Esophagus muscularis mucosa (tissue), 4 donors: Measurements from ENCODE around the gene PLPP1. TPM values are rescaled to one million over a fixed set of nuclear protein-coding genes. Genes with fewer than 3 reads are reported as not detected.

Source experiments
- DNase-seq: peaks from one replicate; pipeline ENCODE4 v3.0.0-alpha.2; 2017; ENCODE audit errors: extremely low spot score
- H3K27ac ChIP-seq, 4 donors: fragments of 200-600 bp; sonication (generic); replicated peaks in 1 of 4; 1 replicate in 3 of 4; 2 replicates in 1 of 4; pipeline ENCODE4 v1.5.1; 2016 to 2019; ENCODE audit warnings: mild to moderate bottlenecking in 1 of 4
- H3K27me3 ChIP-seq, 4 donors: fragments of 200-600 bp; sonication (generic); one replicate each; pipeline versions ENCODE4 v1.5.1 to v1.6.0; 2016 to 2019
- H3K36me3 ChIP-seq, 4 donors: fragments of 200-600 bp; sonication (generic); one replicate each; pipeline ENCODE4 v1.5.1; 2016 to 2019
- H3K4me1 ChIP-seq, 4 donors: fragments of 200-600 bp; sonication (generic); one replicate each; pipeline ENCODE4 v1.5.1; 2016 to 2019
- H3K4me3 ChIP-seq, 4 donors: fragments of 200-600 bp; sonication (generic); 1 replicate in 2 of 4; 2 replicates in 2 of 4; pipeline ENCODE4 v1.5.1; 2016 to 2019; ENCODE audit warnings: mild to moderate bottlenecking in 4 of 4, moderate library complexity in 1 of 4
- H3K9me3 ChIP-seq, 4 donors: fragments of 200-600 bp; sonication (generic); 1 replicate in 3 of 4; 2 replicates in 1 of 4; pipeline ENCODE4 v1.5.1; 2016 to 2019
- EP300 ChIP-seq: sonication (generic); formaldehyde crosslinking; IDR thresholded peaks from one replicate; pipeline ENCODE4 v1.6.1; 2017; ENCODE audit warnings: antibody characterized with exemption
- POLR2A ChIP-seq: fragments of 450-650 bp; IDR thresholded peaks from one replicate; pipeline ENCODE4 v1.6.1; 2017; ENCODE audit warnings: antibody characterized with exemption, moderate library complexity, mild to moderate bottlenecking, low read depth
- POLR2AphosphoS5 ChIP-seq, 2 donors: sonication (generic); formaldehyde crosslinking; IDR thresholded peaks; one replicate each; pipeline ENCODE4 v1.6.1; 2017; ENCODE audit warnings: antibody characterized with exemption in 2 of 2
- WGBS: methylation state at CpG from one replicate; pipeline ENCODE4 v1.1.5; 2018; 5-methylcytosine and 5-hydroxymethylcytosine counted together
- intact Hi-C: fragments of 100-400 bp; cut with DNase I; formaldehyde crosslinking; loops from one replicate; pipeline ENCODE4 v1.15.1; 2023
- total RNA-seq, 4 donors: library from RNA; depleted of rRNA; stranded (reverse); fragments of >200 nt; gene quantifications; one replicate each; pipeline versions ENCODE4 v1.1.0 to v1.2.1, GENCODE V29; 2016
- TF ChIP-seq, protein P1 (sequence below), 3 experiments: fragments of 200-600 bp in 2 of 3; fragments of 450-650 bp in 1 of 3; sonication (generic) in 2 of 3; IDR thresholded peaks; one replicate each; pipeline ENCODE4 v1.5.1; 2017 to 2019; ENCODE audit warnings: antibody characterized with exemption in 3 of 3, mild to moderate bottlenecking in 2 of 3, moderate library complexity in 1 of 3

The PLPP1 gene
- total RNA-seq, 4 donors from 2014 or later, result 186 to 306 (median 241) TPM

DNA sequence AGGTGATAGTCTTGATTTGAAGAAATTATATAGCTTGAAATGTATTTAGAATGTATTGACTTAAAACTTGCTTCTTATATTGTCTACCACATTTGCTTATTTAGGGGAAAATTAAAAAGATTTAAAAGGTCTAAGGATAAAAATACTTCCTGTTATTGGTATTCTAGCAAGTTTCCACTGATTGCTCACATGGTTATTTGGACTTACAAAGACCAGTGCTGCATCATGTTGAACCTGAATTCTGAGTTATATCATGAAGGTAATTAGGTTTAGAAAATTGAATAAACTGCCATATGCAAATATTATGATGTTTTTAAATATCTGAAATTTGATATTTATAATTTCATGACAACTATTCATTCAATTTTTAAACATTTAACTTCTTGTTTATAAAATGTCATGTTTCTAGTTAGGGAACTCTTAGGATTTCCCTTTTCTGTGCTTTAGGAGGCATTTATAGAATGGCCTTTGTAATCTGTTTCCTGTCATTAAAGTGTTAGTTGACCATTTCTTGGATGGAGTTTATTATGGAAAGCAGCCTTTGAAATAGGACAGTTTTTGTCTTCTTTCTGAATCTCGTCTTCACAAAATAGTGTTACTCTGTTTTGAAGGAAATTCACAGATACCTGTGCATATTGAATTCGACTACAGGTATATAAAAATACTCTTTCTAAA lies 141.1 kb downstream of the PLPP1 start:
- intact Hi-C loops, result no loop called here

DNA sequence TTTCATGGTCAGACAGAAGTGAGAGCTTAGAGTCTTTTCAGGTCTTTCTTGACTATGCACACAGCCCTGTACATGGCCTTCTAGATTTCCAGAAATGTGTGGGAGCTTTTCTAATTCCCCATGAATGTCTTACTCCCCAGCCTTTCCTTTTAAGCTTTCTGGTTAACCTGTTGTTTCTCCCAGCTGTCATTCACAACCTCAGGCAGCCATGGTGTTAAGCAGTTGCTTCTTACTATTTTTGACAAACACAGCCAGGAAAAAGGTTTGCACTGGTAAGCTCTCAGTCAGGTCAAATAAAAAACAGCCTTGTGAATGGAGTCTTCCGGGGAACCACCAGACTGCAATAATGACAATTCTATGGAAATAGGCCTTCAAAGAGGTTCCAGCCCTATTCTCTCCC lies 142.1 kb downstream of the PLPP1 start:
- H3K9me3 ChIP-seq, result peaks cover 0 to 10% (median 0%) of the 10 kb centered on the region in 4 donors
- H3K4me1 ChIP-seq, result no peaks in the 10 kb centered on the region
- no peak for DNase-seq
- H3K4me3 ChIP-seq, result no peak overlapping the region
- intact Hi-C loops, result no loop called here
- H3K27me3 ChIP-seq, result no peaks in the 10 kb centered on the region
- H3K27ac ChIP-seq, result no peak overlapping the region
- H3K36me3 ChIP-seq, result peaks cover 0 to 55% (median 19%) of the 10 kb centered on the region in 4 donors
- WGBS, result 100% methylated on average over 1 of the region's 1 CpG
- no peak for TF ChIP-seq EP300
- no peak for TF ChIP-seq POLR2A
- TF ChIP-seq, protein P1, sequence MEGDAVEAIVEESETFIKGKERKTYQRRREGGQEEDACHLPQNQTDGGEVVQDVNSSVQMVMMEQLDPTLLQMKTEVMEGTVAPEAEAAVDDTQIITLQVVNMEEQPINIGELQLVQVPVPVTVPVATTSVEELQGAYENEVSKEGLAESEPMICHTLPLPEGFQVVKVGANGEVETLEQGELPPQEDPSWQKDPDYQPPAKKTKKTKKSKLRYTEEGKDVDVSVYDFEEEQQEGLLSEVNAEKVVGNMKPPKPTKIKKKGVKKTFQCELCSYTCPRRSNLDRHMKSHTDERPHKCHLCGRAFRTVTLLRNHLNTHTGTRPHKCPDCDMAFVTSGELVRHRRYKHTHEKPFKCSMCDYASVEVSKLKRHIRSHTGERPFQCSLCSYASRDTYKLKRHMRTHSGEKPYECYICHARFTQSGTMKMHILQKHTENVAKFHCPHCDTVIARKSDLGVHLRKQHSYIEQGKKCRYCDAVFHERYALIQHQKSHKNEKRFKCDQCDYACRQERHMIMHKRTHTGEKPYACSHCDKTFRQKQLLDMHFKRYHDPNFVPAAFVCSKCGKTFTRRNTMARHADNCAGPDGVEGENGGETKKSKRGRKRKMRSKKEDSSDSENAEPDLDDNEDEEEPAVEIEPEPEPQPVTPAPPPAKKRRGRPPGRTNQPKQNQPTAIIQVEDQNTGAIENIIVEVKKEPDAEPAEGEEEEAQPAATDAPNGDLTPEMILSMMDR (IDR thresholded peaks at IDR 0.05), result no peak
- TF ChIP-seq POLR2AphosphoS5 (IDR thresholded peaks at IDR 0.05), result no peak

More for the DNA sequence above, 141.1 kb downstream of the PLPP1 start:
- Histone ChIP-seq H3K36me3 (peaks cover 0 to 49% (median 18%) of the 10 kb centered on the region in 4 donors), H3K4me1 (no peaks in the 10 kb centered on the region), H3K4me3 (no peak overlapping the region), H3K9me3 (peaks cover 0 to 10% (median 0%) of the 10 kb centered on the region in 4 donors), H3K27me3 (no peaks in the 10 kb centered on the region), H3K27ac (no peak overlapping the region)
- 35% methylated on average over 2 of the region's 2 CpGs for WGBS
- DNase-seq, result no peak
- no peak for TF ChIP-seq EP300
- no peak for TF ChIP-seq POLR2AphosphoS5 (IDR thresholded peaks at IDR 0.05)
- no peak for TF ChIP-seq POLR2A
- TF ChIP-seq, protein P1 (IDR thresholded peaks at IDR 0.05), result no peak

DNA sequence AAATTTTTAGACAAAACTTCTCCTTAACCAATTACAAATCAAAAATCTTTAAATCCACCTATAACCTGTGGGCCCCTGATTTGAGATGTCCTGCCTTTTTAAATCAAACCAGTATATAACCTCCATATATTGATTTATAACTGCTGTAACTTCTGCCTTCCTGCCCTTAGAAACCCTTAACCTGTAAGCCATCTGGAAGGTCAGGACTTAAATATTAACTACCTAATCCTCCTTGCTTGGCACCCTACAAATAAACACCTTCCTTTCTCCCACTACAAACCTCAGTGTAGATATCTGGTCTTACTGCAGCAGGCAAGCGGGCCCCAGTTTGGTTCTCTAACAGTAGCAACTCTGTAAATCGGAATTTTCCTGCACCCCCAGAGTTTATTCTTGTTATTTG lies 143.1 kb downstream of the PLPP1 start:
- Histone ChIP-seq H3K27me3 (no peaks in the 10 kb centered on the region), H3K4me3 (no peak overlapping the region), H3K36me3 (peaks cover 0 to 56% (median 17%) of the 10 kb centered on the region in 4 donors), H3K4me1 (no peaks in the 10 kb centered on the region), H3K27ac (no peak overlapping the region), H3K9me3 (peaks cover 0 to 10% (median 0%) of the 10 kb centered on the region in 4 donors)
- TF ChIP-seq POLR2AphosphoS5 (IDR thresholded peaks at IDR 0.05) (no peak), POLR2A (no peak), EP300 (no peak)
- TF ChIP-seq, protein P1 (IDR thresholded peaks at IDR 0.05), result no peak
- DNase-seq, result no peak
- intact Hi-C loops, result no loop called here
- WGBS, result 97% methylated on average over 2 of the region's 2 CpGs

DNA sequence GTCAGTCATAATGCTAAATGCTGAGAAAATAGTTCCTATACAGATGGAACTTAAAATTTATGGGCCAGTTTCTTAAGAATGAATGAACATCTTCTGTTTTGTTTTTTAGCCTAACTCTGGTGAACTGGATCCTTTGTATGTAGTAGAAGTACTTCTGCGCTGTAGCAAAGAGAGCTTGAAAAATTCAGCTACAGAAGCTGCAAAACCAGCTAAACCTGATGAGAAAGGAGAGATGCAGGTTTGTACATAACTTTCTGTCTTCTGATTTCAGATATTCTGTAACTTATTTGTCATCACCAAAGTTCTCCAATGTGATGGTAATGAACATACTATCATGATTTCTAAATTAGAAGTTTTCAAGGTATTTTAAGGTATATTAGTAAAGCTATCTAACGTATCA lies 146.9 kb downstream of the PLPP1 start:
- WGBS, result 95% methylated on average over 2 of the region's 2 CpGs
- Histone ChIP-seq H3K27ac (no peak overlapping the region), H3K36me3 (peaks cover 1 to 58% (median 22%) of the 10 kb centered on the region in 4 donors)

More for the DNA sequence above, 146.9 kb downstream of the PLPP1 start:
- Histone ChIP-seq H3K9me3 (peaks cover 0 to 17% (median 3%) of the 10 kb centered on the region in 4 donors), H3K4me3 (no peak overlapping the region), H3K27me3 (no peaks in the 10 kb centered on the region), H3K4me1 (no peaks in the 10 kb centered on the region)
- intact Hi-C loops, result no loop called here
- no peak for DNase-seq
- no peak for TF ChIP-seq POLR2A
- TF ChIP-seq, protein P1 (IDR thresholded peaks at IDR 0.05), result no peak
- no peak for TF ChIP-seq EP300
- no peak for TF ChIP-seq POLR2AphosphoS5 (IDR thresholded peaks at IDR 0.05)
